Hepatocyte (in vitro differentiated cells): Measurements from ENCODE around the gene ZFP36. TPM values are rescaled to one million over a fixed set of nuclear protein-coding genes. Genes with fewer than 3 reads are reported as not detected.

ENCODE experiments used
- DNase-seq: peaks from one replicate; pipeline ENCODE4 v3.0.0-alpha.2; 2016; ENCODE audit warnings: low spot score
- H2AFZ ChIP-seq: fragments of 200-600 bp; sonication (generic); 2 replicates; pipeline ENCODE4 v1.6.0; 2016; ENCODE audit warnings: antibody characterized with exemption, mild to moderate bottlenecking
- H3K27ac ChIP-seq: fragments of 200-600 bp; sonication (generic); 2 replicates; pipeline ENCODE4 v1.5.1; 2016; ENCODE audit warnings: mild to moderate bottlenecking
- H3K27me3 ChIP-seq: fragments of 200-600 bp; sonication (generic); 2 replicates; pipeline ENCODE4 v1.6.1; 2016
- H3K36me3 ChIP-seq: fragments of 200-600 bp; sonication (generic); replicated peaks from 2 replicates; pipeline ENCODE4 v1.5.1; 2016; ENCODE audit warnings: low read depth; ENCODE audit not compliant: insufficient read depth
- H3K4me1 ChIP-seq: fragments of 200-600 bp; sonication (generic); 2 replicates; pipeline ENCODE4 v1.5.1; 2016; ENCODE audit warnings: mild to moderate bottlenecking, moderate library complexity; ENCODE audit not compliant: insufficient read depth
- H3K4me2 ChIP-seq: fragments of 200-600 bp; sonication (generic); 2 replicates; pipeline ENCODE4 v1.6.0; 2016
- H3K4me3 ChIP-seq: fragments of 200-600 bp; sonication (generic); 2 replicates; pipeline ENCODE4 v1.5.1; 2016; ENCODE audit warnings: mild to moderate bottlenecking
- H3K79me2 ChIP-seq: fragments of 200-600 bp; sonication (generic); 2 replicates; pipeline ENCODE4 v1.6.0; 2017; ENCODE audit warnings: mild to moderate bottlenecking
- H3K9me2 ChIP-seq: fragments of 200-600 bp; sonication (generic); replicated peaks from 2 replicates; pipeline ENCODE4 v1.6.0; 2017; ENCODE audit warnings: mild to moderate bottlenecking; ENCODE audit not compliant: insufficient read depth
- H3K9me3 ChIP-seq: fragments of 200-600 bp; sonication (generic); 2 replicates; pipeline ENCODE4 v1.5.1; 2016; ENCODE audit warnings: low read depth, mild to moderate bottlenecking
- H4K20me1 ChIP-seq: fragments of 200-600 bp; sonication (generic); 2 replicates; pipeline ENCODE4 v1.6.0; 2016; ENCODE audit warnings: mild to moderate bottlenecking; ENCODE audit not compliant: insufficient read depth, poor library complexity, severe bottlenecking
- EZH2 ChIP-seq: fragments of 200-600 bp; sonication (generic); IDR thresholded peaks from 2 replicates; pipeline ENCODE4 v1.6.1; 2016; ENCODE audit warnings: antibody characterized with exemption, mild to moderate bottlenecking, borderline replicate concordance
- EZH2phosphoT487 ChIP-seq: fragments of 200-600 bp; sonication (generic); IDR thresholded peaks from one replicate; pipeline ENCODE4 v1.6.1; 2018; ENCODE audit warnings: antibody characterized with exemption, mild to moderate bottlenecking, low read depth, moderate library complexity; ENCODE audit not compliant: unreplicated experiment, severe bottlenecking
- WGBS: methylation state at CpG from one replicate; pipeline ENCODE4 v1.1.6; 2016; ENCODE audit warnings: low lambda C conversion rate; ENCODE audit errors: missing lambda C conversion rate; 5-methylcytosine and 5-hydroxymethylcytosine counted together
- polyA plus RNA-seq: library from polyadenylated mRNA; unstranded; fragments of >200 nt; fragmentation: Nextera tagmentation; extraction: Ambion mirVana; gene quantifications from 2 replicates; pipeline ENCODE4 v1.2.1, GENCODE V29; 2016
- total RNA-seq: library from RNA; depleted of rRNA; stranded (reverse); fragments of >200 nt; gene quantifications from 2 replicates; pipeline ENCODE4 v1.2.3, GENCODE V29; 2014
- TF ChIP-seq, protein P1 (sequence below): fragments of 200-600 bp; sonication (generic); IDR thresholded peaks from 2 replicates; pipeline ENCODE4 v1.5.1; 2016; ENCODE audit warnings: antibody characterized with exemption, mild to moderate bottlenecking; ENCODE audit not compliant: poor library complexity

Gene ZFP36
- total and polyA plus RNA-seq, 2 experiments from 2014 or later = 95.8 to 1,034 TPM

DNA sequence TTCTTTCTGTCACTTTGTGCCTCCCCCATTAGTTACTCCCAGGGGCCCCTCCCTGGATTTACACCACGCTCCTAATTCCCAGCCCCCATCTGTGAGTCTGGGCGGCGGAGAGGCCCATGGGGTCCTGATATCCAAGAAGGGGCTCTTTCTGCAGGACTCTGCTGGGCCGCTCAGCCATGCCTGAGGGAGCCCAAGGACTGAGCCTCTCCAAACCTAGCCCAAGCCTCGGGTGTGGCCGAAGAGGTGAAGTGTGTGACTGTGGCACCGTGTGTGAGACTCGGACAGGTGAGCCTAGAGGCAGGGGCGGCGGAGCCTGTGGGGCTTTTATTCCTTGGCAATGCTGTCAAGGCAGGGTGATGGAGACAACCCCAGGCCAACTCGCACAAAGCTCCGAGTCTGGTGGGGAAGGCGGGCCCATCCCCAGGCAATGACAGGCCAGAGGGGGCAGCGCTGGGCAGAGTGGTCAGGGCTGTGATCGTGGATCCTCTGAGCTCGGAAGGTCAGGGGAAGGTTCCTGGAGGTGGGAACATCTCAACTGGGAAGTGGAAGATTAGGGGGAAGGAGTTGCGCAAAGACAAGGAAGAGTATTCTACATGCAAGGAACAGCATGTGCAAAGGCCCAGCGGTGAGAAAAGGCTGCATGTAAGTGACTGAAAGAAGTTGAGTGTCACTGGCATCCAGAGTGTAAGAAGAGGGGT lies 7.4 kb downstream of the ZFP36 start:
- H3K27me3 ChIP-seq = no peaks in the 10 kb centered on the region
- H3K4me2 ChIP-seq = peak overlapping the region; percentile 91
- peak; percentile 44 for DNase-seq
- H3K9me2 ChIP-seq = no peaks in the 10 kb centered on the region
- peaks cover 18% of the 10 kb centered on the region for H3K4me1 ChIP-seq
- H3K9me3 ChIP-seq = no peaks in the 10 kb centered on the region
- TF ChIP-seq, protein P1, sequence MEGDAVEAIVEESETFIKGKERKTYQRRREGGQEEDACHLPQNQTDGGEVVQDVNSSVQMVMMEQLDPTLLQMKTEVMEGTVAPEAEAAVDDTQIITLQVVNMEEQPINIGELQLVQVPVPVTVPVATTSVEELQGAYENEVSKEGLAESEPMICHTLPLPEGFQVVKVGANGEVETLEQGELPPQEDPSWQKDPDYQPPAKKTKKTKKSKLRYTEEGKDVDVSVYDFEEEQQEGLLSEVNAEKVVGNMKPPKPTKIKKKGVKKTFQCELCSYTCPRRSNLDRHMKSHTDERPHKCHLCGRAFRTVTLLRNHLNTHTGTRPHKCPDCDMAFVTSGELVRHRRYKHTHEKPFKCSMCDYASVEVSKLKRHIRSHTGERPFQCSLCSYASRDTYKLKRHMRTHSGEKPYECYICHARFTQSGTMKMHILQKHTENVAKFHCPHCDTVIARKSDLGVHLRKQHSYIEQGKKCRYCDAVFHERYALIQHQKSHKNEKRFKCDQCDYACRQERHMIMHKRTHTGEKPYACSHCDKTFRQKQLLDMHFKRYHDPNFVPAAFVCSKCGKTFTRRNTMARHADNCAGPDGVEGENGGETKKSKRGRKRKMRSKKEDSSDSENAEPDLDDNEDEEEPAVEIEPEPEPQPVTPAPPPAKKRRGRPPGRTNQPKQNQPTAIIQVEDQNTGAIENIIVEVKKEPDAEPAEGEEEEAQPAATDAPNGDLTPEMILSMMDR = no peak
- TF ChIP-seq EZH2phosphoT487 = no peak
- no peak for TF ChIP-seq EZH2
- H3K27ac ChIP-seq = peak overlapping the region; percentile 99
- peaks cover 3% of the 10 kb centered on the region for H4K20me1 ChIP-seq
- H3K4me3 ChIP-seq = peak overlapping the region; percentile 59
- H3K79me2 ChIP-seq = peaks cover 41% of the 10 kb centered on the region
- H3K36me3 ChIP-seq = no peaks in the 10 kb centered on the region
- 16% methylated on average over 18 of the region's 18 CpGs for WGBS
- H2AFZ ChIP-seq = peak overlapping the region; percentile 45

DNA sequence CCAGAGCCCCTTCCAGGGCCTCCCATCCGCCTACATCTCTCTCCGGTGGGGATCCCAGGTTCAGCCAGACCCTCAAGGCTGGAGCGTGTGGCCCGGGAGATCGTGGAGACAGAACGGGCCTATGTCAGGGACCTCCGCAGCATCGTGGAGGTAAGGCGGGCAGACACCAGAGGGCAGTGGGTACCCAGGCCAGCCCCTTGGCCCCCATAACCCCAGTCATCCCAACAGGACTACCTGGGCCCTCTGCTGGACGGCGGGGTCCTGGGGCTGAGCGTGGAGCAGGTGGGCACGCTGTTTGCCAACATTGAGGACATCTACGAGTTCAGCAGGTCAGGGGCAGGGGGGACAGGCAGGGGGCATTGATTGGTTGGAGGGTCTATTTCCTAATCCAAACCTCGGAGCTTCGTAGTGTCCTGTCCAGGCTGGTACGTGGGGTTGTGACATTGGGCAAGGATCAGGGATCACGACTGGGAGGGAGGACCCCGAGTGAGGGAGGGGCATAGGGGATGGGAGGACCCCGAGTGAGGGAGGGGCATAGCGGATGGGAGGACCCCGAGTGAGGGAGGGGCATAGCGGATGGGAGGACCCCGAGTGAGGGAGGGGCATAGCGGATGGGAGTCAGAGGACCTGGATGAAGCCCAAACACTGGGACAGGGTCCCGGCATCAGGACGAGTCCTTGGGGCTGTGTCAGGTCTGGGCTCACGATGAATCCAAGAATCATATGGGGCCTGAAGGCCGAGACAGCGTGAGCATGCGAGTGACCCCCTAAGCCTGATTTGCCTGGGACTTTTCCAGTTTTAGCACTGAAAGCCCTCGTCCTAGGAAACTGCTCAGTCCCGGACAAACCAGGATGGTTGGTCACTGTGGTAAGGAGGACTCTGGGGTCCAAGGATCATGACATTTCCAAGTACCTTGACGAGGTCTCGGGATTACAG lies 8.7 kb downstream of the ZFP36 start:
- TF ChIP-seq EZH2 = no peak
- TF ChIP-seq EZH2phosphoT487 = no peak
- TF ChIP-seq, protein P1 = no peak
- no peak for DNase-seq
- H3K9me2 ChIP-seq = no peaks in the 10 kb centered on the region
- no peak overlapping the region for H3K4me3 ChIP-seq
- H3K79me2 ChIP-seq = peaks cover 41% of the 10 kb centered on the region
- no peak overlapping the region for H2AFZ ChIP-seq
- H3K27me3 ChIP-seq = no peaks in the 10 kb centered on the region
- no peaks in the 10 kb centered on the region for H3K9me3 ChIP-seq
- peak overlapping the region; percentile 91 for H3K4me2 ChIP-seq
- peaks cover 3% of the 10 kb centered on the region for H4K20me1 ChIP-seq
- H3K27ac ChIP-seq = no peak overlapping the region
- H3K36me3 ChIP-seq = no peaks in the 10 kb centered on the region
- peaks cover 16% of the 10 kb centered on the region for H3K4me1 ChIP-seq
- 85% methylated on average over 31 of the region's 35 CpGs for WGBS

DNA sequence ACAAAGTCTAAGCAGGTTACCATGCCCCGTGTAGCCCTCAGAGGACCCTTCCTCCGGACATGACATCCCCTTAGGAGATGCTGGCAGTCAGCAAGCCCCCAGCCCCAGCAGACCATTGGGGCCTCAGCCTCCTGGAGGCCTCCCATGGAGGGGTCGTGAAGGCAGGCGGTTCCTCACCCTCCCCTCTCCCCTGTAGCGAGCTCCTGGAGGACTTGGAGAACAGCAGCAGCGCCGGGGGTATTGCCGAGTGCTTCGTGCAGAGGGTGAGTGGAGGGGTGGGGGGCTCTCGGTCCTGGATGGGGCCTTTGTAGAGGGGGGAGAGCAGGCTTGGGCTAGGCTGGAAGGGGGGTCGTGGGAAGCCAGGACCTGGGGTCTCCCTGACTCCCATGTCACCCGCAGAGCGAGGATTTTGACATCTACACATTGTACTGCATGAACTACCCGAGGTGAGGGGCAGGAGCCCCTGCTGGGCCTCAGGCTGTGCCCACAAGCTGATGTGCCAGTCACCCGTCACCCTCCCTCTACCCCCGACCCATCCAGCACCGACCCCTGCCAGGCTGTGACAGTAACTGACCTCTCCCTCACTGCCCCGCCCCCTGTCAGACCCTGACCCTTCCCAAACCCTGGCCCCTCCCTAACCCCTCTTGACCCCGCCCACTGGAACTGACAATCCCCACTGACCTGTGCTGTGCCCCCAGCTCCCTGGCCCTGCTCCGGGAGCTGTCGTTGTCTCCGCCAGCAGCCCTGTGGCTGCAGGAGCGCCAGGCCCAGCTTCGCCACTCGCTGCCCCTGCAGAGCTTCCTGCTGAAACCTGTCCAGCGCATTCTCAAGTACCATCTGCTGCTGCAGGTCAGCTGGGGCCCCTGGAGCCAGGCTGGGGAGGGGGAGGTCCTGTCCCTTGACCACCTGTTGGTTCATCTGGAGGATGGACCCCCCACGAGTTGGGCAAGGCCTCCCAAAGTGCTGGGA lies 9.8 kb downstream of the ZFP36 start:
- H3K36me3 ChIP-seq = no peaks in the 10 kb centered on the region
- H3K4me3 ChIP-seq = no peak overlapping the region
- peaks cover 9% of the 10 kb centered on the region for H3K4me1 ChIP-seq
- no peak for DNase-seq
- H3K4me2 ChIP-seq = no peak overlapping the region
- H4K20me1 ChIP-seq = peaks cover 3% of the 10 kb centered on the region
- WGBS = 90% methylated on average over 19 of the region's 27 CpGs
- H2AFZ ChIP-seq = no peak overlapping the region
- no peak for TF ChIP-seq EZH2
- TF ChIP-seq EZH2phosphoT487 = no peak
- TF ChIP-seq, protein P1 = no peak
- H3K27ac ChIP-seq = no peak overlapping the region
- H3K9me3 ChIP-seq = no peaks in the 10 kb centered on the region
- H3K9me2 ChIP-seq = no peaks in the 10 kb centered on the region
- H3K79me2 ChIP-seq = peaks cover 39% of the 10 kb centered on the region
- H3K27me3 ChIP-seq = no peaks in the 10 kb centered on the region
